ENCODE results near the gene ZNF777.
"Not testable (repeated sequence)": the region's sequence is repeated elsewhere in the genome, so short reads cannot be mapped to it uniquely, and the experiment has no call there.

ZNF777 gene

GRCh38 chr7:149454750-149455149, 6.1 kb downstream of the ZNF777 start:
- WGBS, 2 experiments, result 95% methylated on average over 5 of the region's 5 CpGs
- H3K9me3 ChIP-seq (ENCODE audit: control insufficient read depth, low read length), result no peaks in the 10 kb centered on the region
- H3K36me3 ChIP-seq (ENCODE audit: control insufficient read depth, insufficient read depth, low read length), result peaks cover 35% of the 10 kb centered on the region

GRCh38 chr7:149454006-149454405, 6.9 kb downstream of the ZNF777 start:
- H3K4me3 ChIP-seq (ENCODE audit: insufficient read depth, low read depth, low read length), result no peak overlapping the region
- peaks cover 14% of the 10 kb centered on the region for H3K4me1 ChIP-seq (ENCODE audit: control insufficient read depth, insufficient read depth, low read length)
- peaks cover 5% of the 10 kb centered on the region for H3K27me3 ChIP-seq (ENCODE audit: control insufficient read depth, insufficient read depth, low read length, poor library complexity, severe bottlenecking)
- H3K36me3 ChIP-seq (ENCODE audit: control insufficient read depth, insufficient read depth, low read length), result peaks cover 38% of the 10 kb centered on the region
- no peaks in the 10 kb centered on the region for H3K9me3 ChIP-seq (ENCODE audit: control insufficient read depth, low read length)
- WGBS, 2 experiments, result 93 to 94% methylated on average over 10 of the region's 10 CpGs
- H3K27ac ChIP-seq (ENCODE audit: insufficient read depth, low read depth, low read length, poor library complexity, severe bottlenecking), result no peak overlapping the region

More at GRCh38 chr7:149454750-149455149, 6.1 kb downstream of the ZNF777 start:
- Histone ChIP-seq H3K27ac (ENCODE audit: insufficient read depth, low read depth, low read length, poor library complexity, severe bottlenecking) (no peak overlapping the region), H3K27me3 (ENCODE audit: control insufficient read depth, insufficient read depth, low read length, poor library complexity, severe bottlenecking) (peaks cover 11% of the 10 kb centered on the region), H3K4me3 (ENCODE audit: insufficient read depth, low read depth, low read length) (no peak overlapping the region), H3K4me1 (ENCODE audit: control insufficient read depth, insufficient read depth, low read length) (peaks cover 18% of the 10 kb centered on the region)

- 93% methylated on average over 10 of the region's 10 CpGs for WGBS, 2 experiments
- H3K27ac ChIP-seq (ENCODE audit: insufficient read depth, low read depth, low read length, poor library complexity, severe bottlenecking), result no peak overlapping the region
- no peaks in the 10 kb centered on the region for H3K9me3 ChIP-seq (ENCODE audit: control insufficient read depth, low read length)
- no peak overlapping the region for H3K4me3 ChIP-seq (ENCODE audit: insufficient read depth, low read depth, low read length)
- no peaks in the 10 kb centered on the region for H3K4me1 ChIP-seq (ENCODE audit: control insufficient read depth, insufficient read depth, low read length)
- no peaks in the 10 kb centered on the region for H3K27me3 ChIP-seq (ENCODE audit: control insufficient read depth, insufficient read depth, low read length, poor library complexity, severe bottlenecking)
- H3K36me3 ChIP-seq (ENCODE audit: control insufficient read depth, insufficient read depth, low read length), result peaks cover 43% of the 10 kb centered on the region
These were observed 10.0 kb downstream of the ZNF777 start for GRCh38 chr7:149450821-149451220.

GRCh38 chr7:149449897-149450296, 11.0 kb downstream of the ZNF777 start:
- Histone ChIP-seq H3K27ac (ENCODE audit: insufficient read depth, low read depth, low read length, poor library complexity, severe bottlenecking) (no peak overlapping the region), H3K36me3 (ENCODE audit: control insufficient read depth, insufficient read depth, low read length) (peaks cover 34% of the 10 kb centered on the region), H3K4me3 (ENCODE audit: insufficient read depth, low read depth, low read length) (no peak overlapping the region), H3K9me3 (ENCODE audit: control insufficient read depth, low read length) (no peaks in the 10 kb centered on the region), H3K4me1 (ENCODE audit: control insufficient read depth, insufficient read depth, low read length) (no peaks in the 10 kb centered on the region), H3K27me3 (ENCODE audit: control insufficient read depth, insufficient read depth, low read length, poor library complexity, severe bottlenecking) (no peaks in the 10 kb centered on the region)
- 93 to 95% methylated on average over 6 of the region's 6 CpGs for WGBS, 2 experiments

GRCh38 chr7:149448961-149449360, 11.9 kb downstream of the ZNF777 start:
- peaks cover 25% of the 10 kb centered on the region for H3K36me3 ChIP-seq (ENCODE audit: control insufficient read depth, insufficient read depth, low read length)

GRCh38 chr7:149446026-149446425, 14.8 kb downstream of the ZNF777 start:
- H3K4me3 ChIP-seq (ENCODE audit: insufficient read depth, low read depth, low read length); H3K9me3 ChIP-seq (ENCODE audit: control insufficient read depth, low read length); H3K27me3 ChIP-seq (ENCODE audit: control insufficient read depth, insufficient read depth, low read length, poor library complexity, severe bottlenecking); H3K4me1 ChIP-seq (ENCODE audit: control insufficient read depth, insufficient read depth, low read length); H3K27ac ChIP-seq (ENCODE audit: insufficient read depth, low read depth, low read length, poor library complexity, severe bottlenecking): not testable (repeated sequence)
- peaks cover 15% of the 10 kb centered on the region for H3K36me3 ChIP-seq (ENCODE audit: control insufficient read depth, insufficient read depth, low read length)
- WGBS, 2 experiments, result 89 to 94% methylated on average over 11 of the region's 11 CpGs

More at GRCh38 chr7:149448961-149449360, 11.9 kb downstream of the ZNF777 start:
- no peaks in the 10 kb centered on the region for H3K9me3 ChIP-seq (ENCODE audit: control insufficient read depth, low read length)
- WGBS, 2 experiments, result 86 to 91% methylated on average over 8 of the region's 8 CpGs
- no peaks in the 10 kb centered on the region for H3K4me1 ChIP-seq (ENCODE audit: control insufficient read depth, insufficient read depth, low read length)
- no peaks in the 10 kb centered on the region for H3K27me3 ChIP-seq (ENCODE audit: control insufficient read depth, insufficient read depth, low read length, poor library complexity, severe bottlenecking)
- no peak overlapping the region for H3K4me3 ChIP-seq (ENCODE audit: insufficient read depth, low read depth, low read length)
- no peak overlapping the region for H3K27ac ChIP-seq (ENCODE audit: insufficient read depth, low read depth, low read length, poor library complexity, severe bottlenecking)

GRCh38 chr7:149444287-149444686, 16.6 kb downstream of the ZNF777 start:
- no peak overlapping the region for H3K4me3 ChIP-seq (ENCODE audit: insufficient read depth, low read depth, low read length)
- peaks cover 6% of the 10 kb centered on the region for H3K36me3 ChIP-seq (ENCODE audit: control insufficient read depth, insufficient read depth, low read length)
- H3K4me1 ChIP-seq (ENCODE audit: control insufficient read depth, insufficient read depth, low read length), result no peaks in the 10 kb centered on the region
- no peaks in the 10 kb centered on the region for H3K9me3 ChIP-seq (ENCODE audit: control insufficient read depth, low read length)
- H3K27me3 ChIP-seq (ENCODE audit: control insufficient read depth, insufficient read depth, low read length, poor library complexity, severe bottlenecking), result no peaks in the 10 kb centered on the region
- H3K27ac ChIP-seq (ENCODE audit: insufficient read depth, low read depth, low read length, poor library complexity, severe bottlenecking), result no peak overlapping the region
- 95 to 96% methylated on average over 6 of the region's 6 CpGs for WGBS, 2 experiments

GRCh38 chr7:149443523-149443922, 17.3 kb downstream of the ZNF777 start:
- Histone ChIP-seq H3K36me3 (ENCODE audit: control insufficient read depth, insufficient read depth, low read length) (peaks cover under 1% of the 10 kb centered on the region), H3K27me3 (ENCODE audit: control insufficient read depth, insufficient read depth, low read length, poor library complexity, severe bottlenecking) (no peaks in the 10 kb centered on the region), H3K4me3 (ENCODE audit: insufficient read depth, low read depth, low read length) (no peak overlapping the region), H3K27ac (ENCODE audit: insufficient read depth, low read depth, low read length, poor library complexity, severe bottlenecking) (no peak overlapping the region), H3K9me3 (ENCODE audit: control insufficient read depth, low read length) (no peaks in the 10 kb centered on the region), H3K4me1 (ENCODE audit: control insufficient read depth, insufficient read depth, low read length) (no peaks in the 10 kb centered on the region)
- 91 to 93% methylated on average over 5 to 7 of the region's 7 CpGs for WGBS, 2 experiments

GRCh38 chr7:149442924-149443323, 17.9 kb downstream of the ZNF777 start:
- no peaks in the 10 kb centered on the region for H3K9me3 ChIP-seq (ENCODE audit: control insufficient read depth, low read length)
- H3K36me3 ChIP-seq (ENCODE audit: control insufficient read depth, insufficient read depth, low read length), result no peaks in the 10 kb centered on the region
- no peak overlapping the region for H3K27ac ChIP-seq (ENCODE audit: insufficient read depth, low read depth, low read length, poor library complexity, severe bottlenecking)
- no peaks in the 10 kb centered on the region for H3K27me3 ChIP-seq (ENCODE audit: control insufficient read depth, insufficient read depth, low read length, poor library complexity, severe bottlenecking)
- H3K4me1 ChIP-seq (ENCODE audit: control insufficient read depth, insufficient read depth, low read length), result no peaks in the 10 kb centered on the region
- no peak overlapping the region for H3K4me3 ChIP-seq (ENCODE audit: insufficient read depth, low read depth, low read length)
- WGBS, 2 experiments, result 100% methylated on average over 1 of the region's 3 CpGs; no CpG with 5 or more reads in 1 of the 2 experiments

- Histone ChIP-seq H3K4me1 (ENCODE audit: control insufficient read depth, insufficient read depth, low read length) (no peaks in the 10 kb centered on the region), H3K4me3 (ENCODE audit: insufficient read depth, low read depth, low read length) (no peak overlapping the region), H3K27ac (ENCODE audit: insufficient read depth, low read depth, low read length, poor library complexity, severe bottlenecking) (no peak overlapping the region), H3K9me3 (ENCODE audit: control insufficient read depth, low read length) (no peaks in the 10 kb centered on the region), H3K36me3 (ENCODE audit: control insufficient read depth, insufficient read depth, low read length) (no peaks in the 10 kb centered on the region), H3K27me3 (ENCODE audit: control insufficient read depth, insufficient read depth, low read length, poor library complexity, severe bottlenecking) (no peaks in the 10 kb centered on the region)
- WGBS, 2 experiments, result 81 to 88% methylated on average over 4 of the region's 4 CpGs
These were observed 20.6 kb downstream of the ZNF777 start for GRCh38 chr7:149440222-149440621.

- no peaks in the 10 kb centered on the region for H3K4me1 ChIP-seq (ENCODE audit: control insufficient read depth, insufficient read depth, low read length)
- H3K9me3 ChIP-seq (ENCODE audit: control insufficient read depth, low read length), result no peaks in the 10 kb centered on the region
- peaks cover 5% of the 10 kb centered on the region for H3K36me3 ChIP-seq (ENCODE audit: control insufficient read depth, insufficient read depth, low read length)
- H3K4me3 ChIP-seq (ENCODE audit: insufficient read depth, low read depth, low read length), result no peak overlapping the region
- no peak overlapping the region for H3K27ac ChIP-seq (ENCODE audit: insufficient read depth, low read depth, low read length, poor library complexity, severe bottlenecking)
- no peaks in the 10 kb centered on the region for H3K27me3 ChIP-seq (ENCODE audit: control insufficient read depth, insufficient read depth, low read length, poor library complexity, severe bottlenecking)
- WGBS, 2 experiments, result 95 to 96% methylated on average over 15 of the region's 15 CpGs
These were observed 24.5 kb downstream of the ZNF777 start for GRCh38 chr7:149436358-149436757.
